Lung (tissue), 12 donors: ENCODE measurements around the gene FER. TPM values are rescaled to one million over a fixed set of nuclear protein-coding genes. Genes with fewer than 3 reads are reported as not detected.

Experiments used
- ATAC-seq: fragments of 200-7000 bp; cut with Tn5 transposase; one replicate; pipeline ENCODE4 v1.9.1; 2020; ENCODE audit warnings: moderate number of reproducible peaks; ENCODE audit not compliant: insufficient read depth, low FRiP score
- DNase-seq, 3 donors: peaks; one replicate each; pipeline ENCODE4 v3.0.0-alpha.2; 2013 to 2017
- H3K27ac ChIP-seq, 2 donors: one replicate each; pipeline ENCODE4 v1.5.1; 2013; ENCODE audit warnings: mild to moderate bottlenecking in 2 of 2, moderate library complexity in 2 of 2, control low read depth in 1 of 2, inconsistent platforms in 1 of 2, low read depth in 1 of 2, low read length in 1 of 2
- H3K27me3 ChIP-seq, 3 donors: one replicate each; pipeline ENCODE4 v1.5.1; 2013; ENCODE audit warnings: low read length in 2 of 3; ENCODE audit not compliant: control insufficient read depth in 3 of 3, insufficient read depth in 3 of 3
- H3K36me3 ChIP-seq, 4 donors: one replicate each; pipeline ENCODE4 v1.5.1; 2013; ENCODE audit warnings: low read length in 4 of 4, mild to moderate bottlenecking in 1 of 4, moderate library complexity in 1 of 4; ENCODE audit not compliant: control insufficient read depth in 4 of 4, insufficient read depth in 4 of 4
- H3K4me1 ChIP-seq, 5 donors: one replicate each; pipeline ENCODE4 v1.5.1; 2013; ENCODE audit warnings: low read length in 5 of 5, mild to moderate bottlenecking in 2 of 5, moderate library complexity in 1 of 5; ENCODE audit not compliant: control insufficient read depth in 5 of 5, insufficient read depth in 5 of 5
- H3K4me3 ChIP-seq: one replicate; pipeline ENCODE4 v1.5.1; 2013; ENCODE audit warnings: mild to moderate bottlenecking, control low read depth, moderate library complexity
- H3K9ac ChIP-seq, 2 donors: one replicate each; pipeline ENCODE4 v1.5.1; 2013; ENCODE audit warnings: low read length in 2 of 2, control low read depth in 1 of 2; ENCODE audit not compliant: insufficient read depth in 1 of 2
- H3K9me3 ChIP-seq, 4 donors: one replicate each; pipeline ENCODE4 v1.5.1; 2013; ENCODE audit warnings: low read length in 3 of 4, mild to moderate bottlenecking in 1 of 4, moderate library complexity in 1 of 4; ENCODE audit not compliant: control insufficient read depth in 4 of 4, insufficient read depth in 3 of 4
- CTCF ChIP-seq: IDR thresholded peaks from 2 replicates; pipeline ENCODE4 v1.5.1; 2012; ENCODE audit warnings: mild to moderate bottlenecking; ENCODE audit errors: control extremely low read depth, extremely low read depth
- WGBS, 2 donors: extraction: QIAGEN DNeasy Blood & Tissue Kit; methylation state at CpG; one replicate each; pipeline ENCODE4 v1.1.7; 2013; 5-methylcytosine and 5-hydroxymethylcytosine counted together
- polyA plus RNA-seq, 2 donors: library from polyadenylated mRNA; stranded (reverse); fragments of 200-250 nt; gene quantifications; one replicate each; pipeline ENCODE4 v1.2.1, GENCODE V29; 2013
- total RNA-seq, 2 donors: library from RNA; depleted of rRNA in 1 of 2; stranded (reverse); fragments of >200 nt in 1 of 2; gene quantifications; one replicate each; pipeline ENCODE4 v1.2.1, GENCODE V29; 2014 to 2021
- donor health status: control.
- donor health status: control.
- donor health status: Bipolar disorder and iron deficiency.
- donor health status: healthy.
- donor health status: DM: yes; HTN: yes; CAD: no.

Gene FER
- total and polyA plus RNA-seq, 4 donors, result 2.6 to 88.6 (median 12.2) TPM

GRCh38 chr5:108930107-108930506, 182.4 kb downstream of the FER start:
- H3K4me1 ChIP-seq, result peaks cover 0 to 3% (median 0%) of the 10 kb centered on the region in 5 donors
- TF ChIP-seq CTCF, result no peak
- H3K9me3 ChIP-seq, result no peaks in the 10 kb centered on the region
- no peak for ATAC-seq
- H3K4me3 ChIP-seq, result no peak overlapping the region
- H3K36me3 ChIP-seq, result peaks cover 0 to 1% (median 0%) of the 10 kb centered on the region in 4 donors
- H3K9ac ChIP-seq, result no peak overlapping the region
- WGBS, 2 donors, result 95% methylated on average over 3 of the region's 3 CpGs
- no peaks in the 10 kb centered on the region for H3K27me3 ChIP-seq
- no peak for DNase-seq
- H3K27ac ChIP-seq, result no peak overlapping the region

GRCh38 chr5:108935611-108936010, 187.9 kb downstream of the FER start:
- Histone ChIP-seq H3K36me3 (no peaks in the 10 kb centered on the region), H3K27ac (no peak overlapping the region), H3K27me3 (no peaks in the 10 kb centered on the region), H3K9me3 (no peaks in the 10 kb centered on the region), H3K9ac (no peak overlapping the region), H3K4me1 (peaks cover 0 to 3% (median 0%) of the 10 kb centered on the region in 5 donors), H3K4me3 (no peak overlapping the region)
- ATAC-seq (no peak), DNase-seq (peak in 2 of 3 donors; percentile 37 to 64)
- no peak for TF ChIP-seq CTCF
- 85 to 87% methylated on average over 2 of the region's 2 CpGs for WGBS, 2 donors

GRCh38 chr5:108937221-108937620, 189.5 kb downstream of the FER start:
- H3K4me3 ChIP-seq, result no peak overlapping the region
- no peak overlapping the region for H3K27ac ChIP-seq
- 76 to 90% methylated on average over 2 of the region's 2 CpGs for WGBS, 2 donors
- TF ChIP-seq CTCF, result no peak
- no peak for DNase-seq
- H3K36me3 ChIP-seq, result no peaks in the 10 kb centered on the region
- ATAC-seq, result no peak
- H3K9ac ChIP-seq, result no peak overlapping the region
- H3K9me3 ChIP-seq, result no peaks in the 10 kb centered on the region
- H3K4me1 ChIP-seq, result peaks cover 0 to 14% (median 0%) of the 10 kb centered on the region in 5 donors
- no peaks in the 10 kb centered on the region for H3K27me3 ChIP-seq

GRCh38 chr5:108940506-108940905, 192.8 kb downstream of the FER start:
- Histone ChIP-seq H3K9me3 (no peaks in the 10 kb centered on the region), H3K36me3 (no peaks in the 10 kb centered on the region), H3K27ac (no peak overlapping the region), H3K4me1 (peaks cover 0 to 30% (median 0%) of the 10 kb centered on the region in 5 donors), H3K27me3 (no peaks in the 10 kb centered on the region), H3K4me3 (no peak overlapping the region), H3K9ac (no peak overlapping the region)
- ATAC-seq (no peak), DNase-seq (no peak)
- 71 to 83% methylated on average over 4 of the region's 4 CpGs for WGBS, 2 donors
- no peak for TF ChIP-seq CTCF
